MM.1S (cell line): ENCODE measurements around the gene NEURL1.

Experiments
- EZH2 ChIP-seq: fragments of 300-600 bp; sonication (generic); optimal IDR thresholded peaks from 2 replicates; pipeline ENCODE3; 2017; ENCODE audit warnings: low read depth, mild to moderate bottlenecking, antibody characterized with exemption, low read length, mixed read lengths
- EZH2phosphoT487 ChIP-seq: fragments of 300-600 bp; sonication (generic); IDR thresholded peaks from 2 replicates; pipeline ENCODE4 v1.6.1; 2018; ENCODE audit warnings: antibody characterized with exemption, low read length
- TF ChIP-seq, protein P1 (sequence below): fragments of 300-600 bp; sonication (generic); IDR thresholded peaks from 2 replicates; pipeline ENCODE4 v1.5.1; 2016; ENCODE audit warnings: antibody characterized with exemption, low read length, mixed read lengths

DNA sequence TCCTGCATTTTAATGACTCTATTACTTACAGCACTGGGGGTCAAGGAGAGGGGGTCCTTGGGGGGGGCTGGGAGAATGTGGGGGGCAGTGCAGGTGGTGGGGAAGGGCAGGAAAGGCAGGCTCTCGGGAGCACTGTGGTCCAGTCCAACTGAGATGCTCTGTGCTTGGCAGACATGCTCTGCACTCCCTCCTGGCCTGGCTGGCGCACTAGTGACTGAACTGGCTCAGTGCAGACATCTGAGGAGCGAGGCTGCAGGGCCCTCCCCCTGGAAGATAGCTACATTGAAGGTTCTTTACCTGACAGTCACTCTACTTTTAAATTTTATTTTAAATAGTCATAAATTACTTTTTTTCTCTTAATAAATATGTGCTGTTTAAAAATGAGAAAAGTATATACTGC is 105.7 kb downstream of the NEURL1 start:
- TF ChIP-seq, protein P1, sequence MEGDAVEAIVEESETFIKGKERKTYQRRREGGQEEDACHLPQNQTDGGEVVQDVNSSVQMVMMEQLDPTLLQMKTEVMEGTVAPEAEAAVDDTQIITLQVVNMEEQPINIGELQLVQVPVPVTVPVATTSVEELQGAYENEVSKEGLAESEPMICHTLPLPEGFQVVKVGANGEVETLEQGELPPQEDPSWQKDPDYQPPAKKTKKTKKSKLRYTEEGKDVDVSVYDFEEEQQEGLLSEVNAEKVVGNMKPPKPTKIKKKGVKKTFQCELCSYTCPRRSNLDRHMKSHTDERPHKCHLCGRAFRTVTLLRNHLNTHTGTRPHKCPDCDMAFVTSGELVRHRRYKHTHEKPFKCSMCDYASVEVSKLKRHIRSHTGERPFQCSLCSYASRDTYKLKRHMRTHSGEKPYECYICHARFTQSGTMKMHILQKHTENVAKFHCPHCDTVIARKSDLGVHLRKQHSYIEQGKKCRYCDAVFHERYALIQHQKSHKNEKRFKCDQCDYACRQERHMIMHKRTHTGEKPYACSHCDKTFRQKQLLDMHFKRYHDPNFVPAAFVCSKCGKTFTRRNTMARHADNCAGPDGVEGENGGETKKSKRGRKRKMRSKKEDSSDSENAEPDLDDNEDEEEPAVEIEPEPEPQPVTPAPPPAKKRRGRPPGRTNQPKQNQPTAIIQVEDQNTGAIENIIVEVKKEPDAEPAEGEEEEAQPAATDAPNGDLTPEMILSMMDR = no peak
- no peak for TF ChIP-seq EZH2phosphoT487
- TF ChIP-seq EZH2 = no peak
